GM18517 (cell line): Measurements from ENCODE around the gene ATXN1.

Experiments used
- ATAC-seq: cut with Tn5 transposase; IDR thresholded peaks from one replicate; pipeline ENCODE4 v1.9.1; 2021; ENCODE audit warnings: mild to moderate bottlenecking, moderate library complexity; ENCODE audit not compliant: unreplicated experiment

Gene ATXN1

GRCh38 chr6:16518265-16518664 lies 243.0 kb downstream of the ATXN1 start:
- ATAC-seq, result no peak

GRCh38 chr6:16514249-16514648 lies 247.0 kb downstream of the ATXN1 start:
- no peak for ATAC-seq

- ATAC-seq, result no peak
Measured at GRCh38 chr6:16512544-16513290, 248.5 kb downstream of the ATXN1 start.

- ATAC-seq, result peak; percentile 61
Measured at GRCh38 chr6:16511723-16512489, 249.4 kb downstream of the ATXN1 start.

- no peak for ATAC-seq
Measured at GRCh38 chr6:16511040-16511660, 250.1 kb downstream of the ATXN1 start.

- ATAC-seq, result no peak
Measured at GRCh38 chr6:16510245-16510644, 251.0 kb downstream of the ATXN1 start.

GRCh38 chr6:16508959-16509358 lies 252.3 kb downstream of the ATXN1 start:
- ATAC-seq, result no peak

GRCh38 chr6:16505711-16506357 lies 255.4 kb downstream of the ATXN1 start:
- ATAC-seq, result no peak

- no peak for ATAC-seq
Measured at GRCh38 chr6:16504609-16505008, 256.7 kb downstream of the ATXN1 start.

- peak; percentile 70 for ATAC-seq
Measured at GRCh38 chr6:16503970-16504415, 257.3 kb downstream of the ATXN1 start.

- ATAC-seq, result peak; percentile 35
Measured at GRCh38 chr6:16503241-16503775, 258.0 kb downstream of the ATXN1 start.

- no peak for ATAC-seq
Measured at GRCh38 chr6:16498957-16499356, 262.3 kb downstream of the ATXN1 start.

GRCh38 chr6:16498237-16498636 lies 263.0 kb downstream of the ATXN1 start:
- no peak for ATAC-seq

GRCh38 chr6:16496991-16497801 lies 264.1 kb downstream of the ATXN1 start:
- ATAC-seq, result no peak

GRCh38 chr6:16496210-16496609 lies 265.1 kb downstream of the ATXN1 start:
- ATAC-seq, result no peak

- peak; percentile 78 for ATAC-seq
Measured at GRCh38 chr6:16494793-16495192, 266.5 kb downstream of the ATXN1 start.

- ATAC-seq, result no peak
Measured at GRCh38 chr6:16493802-16494201, 267.5 kb downstream of the ATXN1 start.

- ATAC-seq, result peak; percentile 40
Measured at GRCh38 chr6:16493112-16493511, 268.1 kb downstream of the ATXN1 start.

- ATAC-seq, result no peak
Measured at GRCh38 chr6:16491666-16492313, 269.5 kb downstream of the ATXN1 start.

- ATAC-seq, result no peak
Measured at GRCh38 chr6:16490616-16491015, 270.6 kb downstream of the ATXN1 start.
